GM18861 (cell line): ENCODE measurements around the gene GCK.

Source experiments
- ATAC-seq: cut with Tn5 transposase; IDR thresholded peaks from one replicate; pipeline ENCODE4 v1.9.1; 2021; ENCODE audit not compliant: unreplicated experiment

GCK gene

DNA sequence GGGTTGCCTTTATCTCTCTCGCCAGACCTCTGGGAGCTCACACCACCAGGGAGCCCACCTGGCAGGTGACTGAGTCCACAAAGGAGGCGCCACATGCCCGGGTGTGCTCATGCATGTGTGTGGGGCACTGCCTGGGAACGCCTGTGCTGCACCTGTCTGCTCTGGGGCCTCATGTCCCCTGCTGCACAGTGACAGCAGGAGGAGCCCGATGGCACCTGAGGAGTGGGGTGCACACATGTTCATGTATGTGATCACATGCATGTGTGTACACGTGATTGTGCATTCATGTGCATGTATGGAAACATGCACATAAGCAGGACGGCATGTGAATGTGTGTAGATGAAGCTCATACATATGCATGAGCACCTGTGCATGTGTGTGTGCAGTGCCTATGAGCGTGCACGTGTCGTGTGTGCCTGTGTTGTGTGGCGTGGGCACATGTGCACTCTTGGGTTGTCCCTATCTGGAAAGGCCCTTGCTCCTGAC is 33.6 kb upstream of the GCK start:
- ATAC-seq: no peak

DNA sequence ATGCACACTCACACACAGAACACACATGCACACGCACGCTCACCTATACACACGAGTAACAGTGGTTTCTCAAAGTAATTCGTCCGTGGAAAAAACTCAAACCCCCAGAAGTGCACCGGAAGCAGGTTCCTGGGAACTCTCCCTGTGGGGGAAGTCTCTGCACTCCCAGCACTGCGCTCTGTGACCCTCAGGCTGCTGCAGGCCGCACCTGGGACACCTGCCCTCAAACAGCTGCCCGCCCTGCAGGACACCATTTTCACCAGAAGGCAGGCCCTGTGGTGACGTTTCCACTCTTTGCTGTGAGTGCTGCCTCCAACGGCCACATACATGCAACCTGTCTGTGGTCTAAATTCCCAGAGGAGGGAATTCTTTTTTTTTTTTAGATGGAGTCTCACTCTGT is 32.8 kb upstream of the GCK start:
- no peak for ATAC-seq

DNA sequence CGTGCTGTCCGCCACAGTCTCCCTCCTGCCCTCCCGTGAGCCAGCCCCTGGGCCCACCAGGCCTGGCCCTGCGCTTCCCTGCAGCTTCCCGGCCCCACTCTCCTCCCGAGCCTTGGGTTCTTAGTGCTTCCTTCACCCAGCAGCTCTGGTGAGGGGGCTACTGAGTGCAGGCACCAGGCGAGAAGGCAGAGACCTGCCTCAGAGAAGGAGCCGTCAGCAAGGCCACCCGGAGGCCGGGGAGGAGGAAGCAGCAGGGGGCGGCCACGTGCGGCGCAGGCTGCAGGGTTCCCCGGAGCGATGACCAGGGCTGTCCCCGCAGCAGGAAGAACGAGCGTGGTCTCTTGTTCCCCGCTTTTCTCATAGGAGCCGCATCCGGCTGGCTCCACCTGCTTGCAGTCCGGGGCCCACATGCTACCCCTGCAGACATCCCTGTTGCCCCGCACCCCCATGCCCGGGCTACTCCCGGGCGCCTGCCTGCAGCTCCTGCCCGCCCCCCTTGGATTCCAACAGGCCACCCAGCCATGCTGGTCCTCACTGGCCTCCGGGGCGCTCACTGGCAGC is 32.1 kb upstream of the GCK start:
- no peak for ATAC-seq

DNA sequence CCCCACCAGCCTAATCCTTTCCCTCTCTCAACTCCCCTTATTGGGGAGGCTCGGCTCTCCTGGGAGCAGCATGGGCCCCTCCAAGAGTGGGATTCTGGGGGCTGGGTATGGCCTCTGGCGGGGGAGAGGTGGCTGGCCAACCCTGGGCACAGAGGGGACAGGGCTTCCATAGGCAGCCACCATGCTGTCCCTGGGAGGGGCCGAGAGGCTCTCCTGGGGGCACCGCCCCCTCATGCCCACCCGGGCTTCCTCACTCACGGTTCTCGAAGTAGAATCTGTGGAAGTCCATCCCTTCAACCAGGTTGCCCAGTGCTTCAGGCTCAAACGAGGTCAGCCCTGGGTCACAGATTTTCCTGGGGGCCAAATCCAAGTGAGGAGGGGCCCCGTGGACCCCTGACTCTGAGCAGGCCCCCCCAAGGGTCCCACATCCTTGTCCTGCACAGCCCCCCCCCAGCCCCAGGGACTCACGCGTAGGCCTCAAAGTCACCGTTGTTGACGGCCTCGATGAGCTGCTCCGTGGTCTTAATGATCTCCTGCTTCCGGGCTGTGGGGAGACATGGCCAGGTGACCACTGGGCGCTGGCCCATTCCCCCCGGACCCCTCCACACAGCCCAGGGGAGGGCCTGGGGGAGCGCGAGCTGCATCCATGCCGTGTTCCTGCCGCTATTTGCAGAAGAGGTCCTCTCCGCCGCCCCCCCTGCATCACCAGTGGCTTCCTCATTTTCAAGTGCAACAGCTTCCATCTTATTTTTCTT is 31.3 kb upstream of the GCK start:
- ATAC-seq: no peak

DNA sequence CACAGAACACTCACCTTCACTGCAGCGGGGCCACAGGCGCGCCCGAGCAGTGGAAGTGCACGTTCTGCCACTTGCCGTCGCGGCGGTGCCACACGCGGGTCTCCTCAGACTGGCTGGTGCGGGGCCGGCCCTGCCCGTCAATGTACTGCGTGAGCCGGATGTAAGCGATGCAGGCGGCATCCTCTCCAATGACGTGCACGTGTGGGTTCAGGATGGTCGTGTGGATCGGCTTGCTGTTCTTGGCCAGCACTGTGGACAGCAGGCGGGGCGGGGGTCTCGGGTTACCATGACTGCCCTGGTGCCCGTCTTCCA is 30.8 kb upstream of the GCK start:
- ATAC-seq: no peak

DNA sequence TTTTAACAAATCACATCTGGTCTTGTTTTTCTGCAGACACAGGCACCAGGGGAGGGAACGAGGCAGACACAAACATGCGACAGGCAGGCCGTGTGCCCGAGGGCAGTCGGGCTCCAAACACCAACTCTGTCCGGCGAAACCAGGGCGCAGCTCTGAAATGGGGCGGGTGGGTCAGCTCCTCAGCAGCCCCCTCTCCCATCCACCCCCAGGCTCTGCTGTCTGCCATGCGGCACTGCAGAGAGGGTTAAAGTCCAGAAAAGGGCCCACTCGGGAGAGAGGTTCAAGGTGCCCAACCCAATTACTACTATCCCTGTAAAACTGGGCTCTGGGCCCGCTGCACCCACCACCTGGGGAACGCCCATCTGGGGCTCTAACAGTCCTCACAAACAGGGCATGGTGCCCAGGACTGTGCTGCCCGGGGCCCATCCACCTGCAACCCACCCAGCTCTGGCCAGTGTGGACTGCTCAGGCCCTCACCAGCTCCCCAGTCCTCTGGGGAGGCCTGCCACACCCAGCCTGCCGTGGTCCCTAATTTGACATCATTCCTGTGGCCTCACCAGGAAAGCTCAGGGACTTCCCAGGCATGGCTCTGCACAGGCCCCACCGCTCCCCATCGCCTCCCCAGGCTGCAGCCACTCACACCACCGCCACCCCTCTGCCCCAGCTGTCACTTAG is 30.3 kb upstream of the GCK start:
- ATAC-seq: no peak

DNA sequence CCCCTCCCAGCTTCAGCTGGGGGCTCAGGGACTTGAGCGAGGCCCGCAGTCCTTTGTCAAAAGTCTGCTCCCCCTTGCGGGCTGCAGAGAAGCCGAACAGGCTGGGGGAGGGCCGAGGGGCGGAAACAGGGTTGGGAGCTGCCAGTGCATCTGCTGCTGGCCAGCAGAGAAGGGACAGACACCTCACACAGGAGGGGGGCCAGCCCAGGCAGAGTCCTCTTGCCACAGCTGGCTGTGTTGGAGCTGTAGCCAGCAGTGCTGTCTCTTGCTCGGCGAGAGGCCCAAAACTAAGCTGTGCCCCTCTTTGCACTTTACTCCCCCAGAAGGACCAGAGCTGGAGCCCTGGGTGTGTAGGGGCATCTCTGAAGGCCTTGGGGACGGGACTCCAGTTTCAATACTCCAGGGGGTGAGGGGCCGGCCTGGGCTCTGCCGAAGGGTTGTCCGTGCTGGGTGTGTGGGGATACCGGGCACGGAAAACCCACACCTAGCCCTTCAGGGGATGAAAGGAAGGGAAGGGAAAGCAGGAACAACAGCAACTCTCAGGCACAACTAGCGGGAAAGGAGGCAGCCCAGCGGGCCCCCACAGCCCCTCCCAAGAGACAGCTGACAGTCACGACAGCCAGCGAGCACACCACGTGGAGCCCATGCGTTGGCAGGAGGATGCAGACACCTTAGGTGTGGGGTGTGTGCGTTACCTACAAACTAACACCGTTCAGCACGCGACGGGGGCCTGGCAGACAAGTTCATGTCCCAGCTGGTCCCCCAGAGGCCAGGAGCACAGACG is 29.4 kb upstream of the GCK start:
- ATAC-seq: no peak

DNA sequence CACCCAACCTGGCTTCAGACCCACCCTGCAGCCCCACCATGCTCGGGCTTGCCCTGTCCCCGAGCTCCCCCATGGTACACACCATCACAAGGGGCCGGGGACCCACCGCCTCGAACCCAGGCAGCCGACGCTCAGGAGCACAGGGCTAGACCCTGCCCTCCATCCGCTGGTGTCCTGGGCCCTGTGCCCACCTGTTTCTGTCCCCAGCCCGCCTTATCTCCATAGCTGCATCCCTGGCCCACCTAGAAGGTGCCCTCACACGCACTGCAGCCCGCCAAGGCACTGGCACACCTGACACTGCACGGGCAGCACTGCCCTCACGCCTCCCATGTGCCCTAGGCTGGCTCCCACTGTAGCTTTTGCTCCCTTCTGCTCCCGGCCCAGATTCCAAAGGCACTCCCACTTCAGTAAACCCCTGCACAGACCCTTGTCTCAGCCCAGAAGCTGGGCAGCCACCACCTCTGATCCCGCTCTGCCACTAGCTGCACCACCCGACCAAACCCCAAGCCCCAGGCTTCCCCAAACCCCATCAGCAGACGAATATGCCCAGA is 28.7 kb upstream of the GCK start:
- ATAC-seq: no peak

DNA sequence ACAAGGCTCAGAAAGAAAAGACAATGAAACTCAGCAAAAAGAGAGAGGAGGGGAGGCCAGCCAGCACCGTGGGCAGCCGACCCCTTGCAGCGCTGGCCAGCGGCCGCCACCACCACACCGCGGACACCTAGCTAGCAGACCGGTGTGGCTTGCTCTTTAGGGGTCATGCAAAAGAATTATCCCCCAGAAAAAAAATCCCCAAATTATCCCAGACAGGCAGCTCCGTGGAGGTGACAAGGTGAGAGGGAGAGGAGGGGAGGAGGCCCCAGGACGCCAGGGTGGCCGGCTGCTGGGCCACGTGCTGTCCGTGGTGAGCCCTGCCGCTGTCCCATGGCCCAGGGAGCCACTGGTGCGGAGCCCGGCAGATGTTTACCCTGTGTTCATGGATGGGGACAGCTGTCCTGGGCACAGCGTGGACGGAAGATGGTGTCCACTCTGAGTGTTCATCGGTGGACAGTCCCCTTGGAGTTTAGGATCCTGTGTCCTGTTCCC is 28.0 kb upstream of the GCK start:
- no peak for ATAC-seq

DNA sequence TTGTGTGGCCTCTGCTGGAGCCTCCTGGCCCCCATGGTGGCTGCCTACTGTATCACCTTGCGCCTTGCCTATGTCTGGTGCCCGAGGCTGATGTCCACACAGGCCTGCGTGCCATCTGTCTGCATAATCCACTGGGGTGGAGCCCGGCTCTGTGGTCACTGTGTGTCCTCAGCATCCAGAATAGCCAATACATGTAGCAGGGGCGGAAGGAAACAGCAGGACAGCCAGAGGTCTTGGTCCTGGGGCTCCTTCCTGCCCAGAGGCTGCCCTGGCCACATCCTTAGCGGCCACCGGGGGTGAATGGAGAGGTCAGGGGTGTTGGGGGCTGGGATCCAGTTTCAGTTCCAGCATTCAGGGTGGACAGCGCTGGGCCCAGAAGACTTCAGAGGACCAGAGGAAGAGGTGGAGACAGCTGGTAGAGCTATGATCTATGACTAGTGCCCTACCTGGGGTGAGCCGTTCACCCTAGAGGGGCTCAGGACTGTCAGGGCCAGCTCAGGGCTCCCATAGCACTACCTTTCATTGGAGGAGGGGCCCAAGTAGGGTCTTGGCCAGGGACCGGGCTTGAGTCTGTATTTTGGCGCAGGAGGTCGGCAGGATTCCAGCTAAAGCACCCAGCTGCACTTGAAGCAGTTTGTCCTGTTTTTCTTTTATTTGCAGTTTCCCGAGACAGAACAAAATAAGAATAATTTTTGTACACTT is 27.4 kb upstream of the GCK start:
- no peak for ATAC-seq

DNA sequence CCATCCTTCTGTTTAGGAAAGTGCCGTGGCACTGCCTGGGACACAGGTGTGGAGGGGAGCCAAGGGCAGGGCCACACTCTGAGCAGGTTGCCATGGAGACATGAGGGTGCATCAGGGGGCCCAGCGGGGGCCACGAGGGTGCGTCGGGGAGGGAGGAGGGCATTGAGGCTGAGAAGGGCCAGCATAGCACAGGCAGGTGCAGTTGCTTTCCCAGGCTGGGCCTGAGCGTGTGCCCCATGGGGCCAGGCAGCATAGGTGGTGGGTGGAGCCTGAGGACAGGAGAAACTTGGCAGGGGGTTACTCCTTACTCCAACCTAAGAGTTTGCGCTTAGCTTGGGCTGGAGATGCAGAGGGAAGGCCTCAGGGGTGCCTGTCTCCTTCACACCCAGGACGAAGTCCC is 26.8 kb upstream of the GCK start:
- ATAC-seq: no peak

DNA sequence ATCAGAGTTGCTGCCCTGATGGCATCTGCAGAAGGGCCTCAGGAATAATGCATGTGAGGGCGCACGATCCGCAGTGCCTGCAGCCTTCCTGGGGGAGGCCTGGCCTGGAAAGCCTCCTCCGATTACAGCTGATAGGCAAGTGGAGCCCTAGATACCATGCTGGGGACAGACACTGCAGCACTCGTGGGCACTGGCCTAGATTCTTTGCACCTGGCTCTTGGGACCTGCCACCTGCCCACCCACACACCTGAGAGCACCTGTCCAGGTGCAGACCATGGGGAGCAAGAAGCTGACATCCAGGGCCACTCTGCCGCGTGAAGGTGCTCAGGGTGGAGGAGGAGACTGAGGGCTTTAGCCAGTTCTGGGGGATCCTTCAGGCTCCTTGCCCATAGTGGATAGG is 26.3 kb upstream of the GCK start:
- ATAC-seq: no peak

DNA sequence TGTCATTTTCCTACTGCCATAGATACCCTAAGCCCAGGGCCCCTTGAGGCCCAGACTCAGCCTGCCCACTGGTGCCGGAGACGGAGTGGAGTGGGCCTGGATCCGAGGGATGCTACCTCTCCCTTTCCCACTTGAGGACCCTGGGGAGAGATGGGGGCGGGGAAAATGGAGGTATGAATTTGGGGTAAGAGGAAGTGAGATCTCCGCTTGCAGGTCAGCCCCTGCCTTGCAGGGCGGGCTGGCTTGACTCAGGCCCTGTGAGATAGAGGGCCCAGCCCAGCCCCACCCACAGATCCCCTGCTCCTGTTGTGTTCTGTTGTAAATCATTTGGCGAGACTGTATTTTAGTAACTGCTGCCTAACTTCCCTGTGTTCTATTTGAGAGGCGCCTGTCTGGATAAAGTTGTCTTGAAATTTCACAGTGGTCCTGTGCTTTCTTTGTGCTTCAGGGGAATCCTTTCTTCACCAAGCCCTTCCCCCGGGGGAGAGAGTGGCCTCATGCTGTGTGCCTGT is 24.7 kb upstream of the GCK start:
- no peak for ATAC-seq

DNA sequence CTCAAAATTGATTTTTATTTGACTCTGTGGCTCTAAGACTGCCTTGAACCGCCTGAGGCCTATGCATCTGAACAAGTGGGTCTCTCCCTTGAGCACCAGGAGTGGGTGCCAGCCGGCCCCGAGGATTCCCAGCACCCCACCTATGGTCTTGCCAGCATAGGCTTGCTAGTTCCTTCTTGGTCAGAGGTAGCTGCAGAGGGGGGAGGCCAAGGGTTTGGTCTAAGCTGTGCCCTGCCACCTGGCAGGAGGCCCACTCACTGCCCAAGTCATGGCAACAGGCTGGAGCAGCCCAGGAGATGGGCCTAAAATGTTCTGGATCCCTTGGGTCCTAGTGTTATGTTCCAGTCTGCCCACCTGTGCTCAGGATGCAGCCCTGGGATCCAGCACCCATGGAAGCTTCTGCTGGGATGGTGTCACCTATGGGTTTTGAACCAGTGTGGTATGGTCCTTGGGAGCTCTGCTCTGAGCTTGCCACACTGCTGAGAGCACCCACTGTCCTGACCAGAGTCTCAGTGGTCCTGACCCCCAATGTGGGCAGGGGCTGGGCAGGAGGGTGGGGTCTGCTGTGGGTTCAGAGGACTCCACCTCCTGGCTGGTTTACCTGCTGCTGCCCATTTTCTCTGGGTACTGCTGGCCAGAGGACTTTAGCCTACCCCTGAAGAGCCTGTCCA is 24.1 kb upstream of the GCK start:
- ATAC-seq: no peak

DNA sequence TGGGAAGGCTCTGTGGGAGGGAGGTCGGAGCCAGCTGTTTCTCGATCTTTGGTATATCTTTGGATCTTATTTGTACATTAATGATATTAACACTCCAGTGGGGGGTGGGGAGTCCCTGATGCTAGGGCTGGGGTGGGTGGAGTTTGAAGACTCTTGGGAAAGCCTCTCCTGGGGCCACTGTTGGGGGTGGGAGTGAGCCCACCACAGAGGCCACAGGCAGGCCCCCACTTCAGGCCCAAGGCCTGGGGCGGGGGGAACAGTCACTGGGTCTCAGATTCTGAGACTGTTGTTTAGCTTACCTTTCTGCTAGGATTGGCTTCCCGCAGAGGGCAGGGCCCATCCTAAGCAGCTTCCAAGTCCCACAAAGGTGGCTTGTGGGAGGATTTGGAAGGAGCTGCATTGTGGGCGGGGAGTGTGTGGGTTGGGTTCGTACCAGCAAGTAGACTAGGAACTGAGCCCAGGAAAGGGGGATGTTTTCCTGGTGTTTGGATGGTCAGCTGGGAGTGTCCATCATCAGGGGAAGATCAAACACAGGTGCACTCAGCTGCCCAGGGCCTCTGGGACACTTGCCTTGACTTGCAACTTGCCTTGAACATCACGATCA is 23.4 kb upstream of the GCK start:
- no peak for ATAC-seq

DNA sequence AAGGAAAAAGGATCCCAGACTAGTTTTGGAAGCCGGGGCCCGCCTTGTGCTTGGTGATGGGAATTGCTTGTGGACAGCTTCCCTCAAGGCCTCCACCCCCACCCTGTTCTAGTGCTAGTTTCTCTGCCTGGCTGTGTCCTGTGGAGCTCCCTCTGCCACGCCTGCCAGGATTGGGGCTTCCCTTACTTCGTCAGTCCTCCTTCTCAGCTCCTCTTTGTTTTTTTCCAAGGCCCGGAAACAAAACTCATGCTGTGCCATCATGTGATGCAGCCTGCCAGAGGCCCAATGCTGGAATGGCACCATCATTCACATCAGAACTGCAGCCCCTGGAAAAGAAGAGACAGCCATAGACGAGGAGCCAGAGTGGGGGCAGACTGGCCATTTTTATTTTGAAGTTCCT is 22.8 kb upstream of the GCK start:
- no peak for ATAC-seq

DNA sequence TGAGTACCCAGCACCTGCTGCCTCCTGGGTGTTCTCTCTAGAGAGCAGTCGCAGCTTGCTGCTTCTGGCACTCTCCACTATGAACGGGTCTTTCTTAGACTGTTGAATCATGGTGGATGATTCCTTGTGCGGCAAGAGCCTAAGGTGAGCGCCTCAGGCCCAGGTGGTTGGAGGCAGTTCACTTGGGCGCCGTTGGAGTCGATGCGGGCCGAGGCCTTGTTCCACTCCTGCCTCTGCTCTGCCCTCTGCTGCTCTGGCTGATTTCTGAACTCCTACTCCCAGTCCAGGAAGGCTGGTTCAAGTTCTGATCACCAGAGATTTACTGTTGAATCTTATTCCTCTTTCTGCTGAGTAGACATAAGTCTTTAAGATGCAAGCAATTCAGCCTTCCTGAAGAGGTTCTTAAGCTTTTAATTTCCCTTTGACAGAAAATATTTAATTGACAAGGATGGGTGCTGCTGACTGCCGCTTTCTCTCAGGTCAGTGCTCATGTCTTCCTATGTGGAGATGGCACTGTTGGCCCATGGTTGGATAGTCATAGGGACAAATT is 22.0 kb upstream of the GCK start:
- ATAC-seq: no peak

DNA sequence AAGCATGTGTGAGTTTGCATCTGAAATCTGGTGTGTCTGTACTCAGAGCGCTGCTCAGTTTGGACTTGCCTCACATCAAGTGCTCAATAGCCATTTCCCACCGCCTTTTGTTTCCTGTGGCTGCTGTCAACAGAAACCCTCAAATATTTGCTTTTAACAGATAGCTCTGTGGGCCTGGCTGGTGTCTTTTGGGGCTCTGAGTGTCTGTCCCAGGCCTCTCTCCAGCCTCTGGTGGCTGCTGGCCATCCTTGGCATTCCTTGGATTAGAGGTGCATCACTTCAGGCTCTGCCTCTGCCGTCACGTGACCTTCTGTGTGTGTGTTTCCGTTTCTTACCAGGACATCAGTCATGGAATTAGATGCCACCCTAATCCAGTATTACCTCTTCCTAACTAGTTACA is 20.9 kb upstream of the GCK start:
- ATAC-seq: no peak

DNA sequence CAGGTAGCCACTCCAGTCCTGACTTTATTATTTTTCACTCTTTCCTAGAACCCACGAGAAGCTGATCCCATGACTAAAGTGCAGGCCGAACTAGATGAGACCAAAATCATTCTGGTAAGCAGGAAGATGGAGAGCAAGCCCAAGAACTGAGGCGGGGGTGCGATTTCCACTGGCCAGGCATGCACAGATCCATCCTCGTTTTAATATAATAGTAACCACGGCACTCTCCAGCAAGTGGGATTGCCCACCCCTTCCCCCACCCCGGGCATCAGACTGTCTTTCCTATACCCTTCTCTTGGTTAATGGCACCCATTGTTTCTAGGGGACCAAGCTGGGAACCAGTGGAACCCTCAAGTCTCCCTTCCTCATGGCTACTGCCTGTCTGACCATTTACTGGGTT is 18.8 kb upstream of the GCK start:
- ATAC-seq: no peak
